ENCODE results near the gene ZC3H7B.

The ZC3H7B gene

DNA sequence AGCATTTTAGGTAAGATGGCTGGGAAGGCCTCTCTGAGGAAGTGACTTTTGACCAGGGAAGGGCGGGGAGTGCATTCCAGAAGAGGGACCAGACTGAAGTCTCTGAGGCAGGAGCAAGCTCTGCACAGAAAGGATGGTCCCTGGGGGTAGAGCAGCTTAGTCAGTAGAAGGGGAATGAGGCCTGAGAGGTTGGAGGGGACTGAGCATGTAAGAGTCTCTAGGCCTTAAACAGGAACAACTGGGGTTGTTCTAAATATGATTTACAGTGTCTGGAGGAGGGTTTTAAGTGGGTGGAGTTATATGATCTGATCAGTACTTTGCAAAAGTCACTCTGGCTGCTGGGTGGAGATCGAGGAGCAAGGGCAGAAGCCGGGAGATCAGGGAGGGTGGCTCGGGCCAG, 48.8 kb downstream of the ZC3H7B start:
- no peak overlapping the region for H3K4me2 ChIP-seq (ENCODE audit: low read depth, low read length, poor library complexity, severe bottlenecking)
- H3F3A ChIP-seq (ENCODE audit: low read depth) = no peaks in the 10 kb centered on the region
- H2AFZ ChIP-seq (ENCODE audit: low read length) = no peak overlapping the region
- TF ChIP-seq EZH2phosphoT487 (IDR thresholded peaks at IDR 0.05; ENCODE audit: borderline replicate concordance) = no peak
- TF ChIP-seq CTCF (conservative IDR thresholded peaks at IDR 0.05; ENCODE audit: low read length) = no peak
- H3K4me1 ChIP-seq (ENCODE audit: insufficient read depth, low read length, poor library complexity, severe bottlenecking) = no peaks in the 10 kb centered on the region
- no peak overlapping the region for H3K4me3 ChIP-seq (ENCODE audit: low read length, poor library complexity, severe bottlenecking)
- H3K9me2 ChIP-seq (replicated peaks; ENCODE audit: low read depth, low read length) = no peaks in the 10 kb centered on the region
- peaks cover 77% of the 10 kb centered on the region; the same call in 1 of the 2 replicates for H3K36me3 ChIP-seq (ENCODE audit: insufficient read depth, low read length)
- no peaks in the 10 kb centered on the region for H3K27me3 ChIP-seq (ENCODE audit: insufficient read depth, low read length, poor library complexity, severe bottlenecking)
- no peaks in the 10 kb centered on the region for H3K79me2 ChIP-seq (ENCODE audit: insufficient read depth, low read length)
- no peaks in the 10 kb centered on the region for H3K9me3 ChIP-seq (ENCODE audit: insufficient read depth, low read depth, low read length)
- no peak overlapping the region for H3K9ac ChIP-seq (ENCODE audit: low read depth, low read length, poor library complexity, severe bottlenecking)
- H4K20me1 ChIP-seq (ENCODE audit: insufficient read depth, low read length, poor library complexity, severe bottlenecking) = no peaks in the 10 kb centered on the region

DNA sequence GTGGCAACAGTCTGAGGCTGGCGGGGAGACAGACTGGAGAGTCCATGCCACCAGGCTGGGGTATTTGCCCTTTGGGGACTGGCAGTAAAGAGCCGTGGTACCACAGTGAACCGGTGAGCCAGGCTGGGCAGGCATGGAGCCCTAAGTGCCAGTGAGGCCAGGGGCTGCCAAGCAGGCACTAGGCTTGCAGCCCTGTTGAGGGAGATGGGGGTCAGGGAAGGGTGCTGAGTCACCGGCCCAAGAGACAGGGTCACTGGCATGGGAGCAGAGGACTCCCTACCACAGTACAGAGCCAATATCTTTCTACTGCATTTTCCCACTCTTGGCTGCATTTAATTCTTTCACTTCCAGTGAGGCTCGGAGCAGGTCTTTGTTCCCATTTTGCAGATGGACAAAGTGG, 49.7 kb downstream of the ZC3H7B start:
- no peak overlapping the region for H3K4me2 ChIP-seq (ENCODE audit: low read depth, low read length, poor library complexity, severe bottlenecking)
- H3F3A ChIP-seq (ENCODE audit: low read depth) = no peaks in the 10 kb centered on the region
- H3K9ac ChIP-seq (ENCODE audit: low read depth, low read length, poor library complexity, severe bottlenecking) = no peak overlapping the region
- no peaks in the 10 kb centered on the region for H3K9me3 ChIP-seq (ENCODE audit: insufficient read depth, low read depth, low read length)
- H3K36me3 ChIP-seq (ENCODE audit: insufficient read depth, low read length) = peaks cover 79% of the 10 kb centered on the region; the same call in 1 of the 2 replicates
- no peaks in the 10 kb centered on the region for H4K20me1 ChIP-seq (ENCODE audit: insufficient read depth, low read length, poor library complexity, severe bottlenecking)
- no peaks in the 10 kb centered on the region for H3K4me1 ChIP-seq (ENCODE audit: insufficient read depth, low read length, poor library complexity, severe bottlenecking)
- H3K27me3 ChIP-seq (ENCODE audit: insufficient read depth, low read length, poor library complexity, severe bottlenecking) = no peaks in the 10 kb centered on the region
- H3K9me2 ChIP-seq (replicated peaks; ENCODE audit: low read depth, low read length) = no peaks in the 10 kb centered on the region
- H3K79me2 ChIP-seq (ENCODE audit: insufficient read depth, low read length) = no peaks in the 10 kb centered on the region
- no peak for TF ChIP-seq CTCF (conservative IDR thresholded peaks at IDR 0.05; ENCODE audit: low read length)
- no peak for TF ChIP-seq EZH2phosphoT487 (IDR thresholded peaks at IDR 0.05; ENCODE audit: borderline replicate concordance)
- no peak overlapping the region for H2AFZ ChIP-seq (ENCODE audit: low read length)
- H3K4me3 ChIP-seq (ENCODE audit: low read length, poor library complexity, severe bottlenecking) = no peak overlapping the region

DNA sequence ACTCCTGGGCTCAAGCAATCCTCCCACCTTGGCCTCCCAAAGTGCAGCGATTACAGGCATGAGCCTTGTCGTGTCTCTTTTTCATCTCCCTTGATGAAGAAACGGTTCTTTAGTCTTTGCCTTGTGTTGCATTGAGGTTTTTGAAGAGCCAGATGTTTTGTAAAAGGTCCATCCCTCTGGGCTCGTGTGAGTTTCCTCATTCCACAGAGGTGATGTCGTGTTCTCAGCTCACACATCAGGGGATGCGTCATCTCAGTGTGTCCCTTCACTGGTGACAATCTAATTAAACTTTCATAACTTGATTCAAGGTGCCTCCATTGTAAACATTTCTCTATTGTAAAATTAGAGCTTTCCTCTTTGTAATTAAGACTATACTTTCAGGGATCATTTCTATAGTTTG, 50.7 kb downstream of the ZC3H7B start:
- Histone ChIP-seq H3K36me3 (ENCODE audit: insufficient read depth, low read length) (peaks cover 80% of the 10 kb centered on the region; the same call in 1 of the 2 replicates), H3K9me3 (ENCODE audit: insufficient read depth, low read depth, low read length) (no peaks in the 10 kb centered on the region), H3K27me3 (ENCODE audit: insufficient read depth, low read length, poor library complexity, severe bottlenecking) (no peaks in the 10 kb centered on the region), H3K4me1 (ENCODE audit: insufficient read depth, low read length, poor library complexity, severe bottlenecking) (no peaks in the 10 kb centered on the region), H4K20me1 (ENCODE audit: insufficient read depth, low read length, poor library complexity, severe bottlenecking) (no peaks in the 10 kb centered on the region), H3K9ac (ENCODE audit: low read depth, low read length, poor library complexity, severe bottlenecking) (no peak overlapping the region), H3K4me2 (ENCODE audit: low read depth, low read length, poor library complexity, severe bottlenecking) (no peak overlapping the region), H2AFZ (ENCODE audit: low read length) (no peak overlapping the region), H3K79me2 (ENCODE audit: insufficient read depth, low read length) (no peaks in the 10 kb centered on the region), H3F3A (ENCODE audit: low read depth) (no peaks in the 10 kb centered on the region), H3K9me2 (replicated peaks; ENCODE audit: low read depth, low read length) (no peaks in the 10 kb centered on the region), H3K4me3 (ENCODE audit: low read length, poor library complexity, severe bottlenecking) (no peak overlapping the region)
- TF ChIP-seq EZH2phosphoT487 (IDR thresholded peaks at IDR 0.05; ENCODE audit: borderline replicate concordance) (no peak), CTCF (conservative IDR thresholded peaks at IDR 0.05; ENCODE audit: low read length) (no peak)
